ENCODE measurements around the gene B3GALT6.

- TF ChIP-seq CTCF (conservative IDR thresholded peaks at IDR 0.05 in 1 of 2, IDR thresholded peaks at IDR 0.05 in 1 of 2; ENCODE audit: low read depth in 1 of 2, low read length in 2 of 2) (no peak), EZH2 (IDR thresholded peaks at IDR 0.05; ENCODE audit: low read length, missing control alignments) (peak; percentile 34)
Observed at GRCh38 chr1:1206376-1206965, 25.6 kb upstream of the B3GALT6 start, which contains the start of gene TNFRSF18.

Data from fibroblast of lung (primary cell).